ENCODE results near the gene CSPG4. TPM values are rescaled to one million over a fixed set of nuclear protein-coding genes. Genes with fewer than 3 reads are reported as not detected.
"Not testable (repeated sequence)": the region's sequence is repeated elsewhere in the genome, so short reads cannot be mapped to it uniquely, and the experiment has no call there.

Gene CSPG4
- total and polyA plus RNA-seq, 2 of the 8 experiments (the other 6 are each of a cell fraction or from before 2014, with no cell fraction given), result 1.4 to 3.0 TPM

DNA sequence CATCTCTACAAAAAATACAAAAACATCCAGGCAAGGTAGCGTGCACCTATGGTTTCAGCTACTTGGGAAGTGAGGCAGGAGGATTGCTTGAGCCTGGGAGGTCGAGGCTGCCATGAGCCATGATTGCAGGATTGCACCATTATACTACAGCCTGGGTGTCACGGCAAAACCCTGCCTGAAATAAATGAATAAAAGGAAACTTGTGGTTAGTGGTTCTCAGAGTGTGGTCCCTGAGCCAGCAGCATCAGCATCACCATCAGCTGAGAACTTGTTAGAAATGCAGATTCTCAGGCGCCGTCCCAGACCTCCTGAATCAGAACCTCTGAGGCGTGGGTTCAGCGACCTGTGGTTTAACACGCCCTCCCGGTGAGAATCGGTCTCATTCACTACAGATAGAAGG, 36.2 kb upstream of the CSPG4 start:
- H3K9me3 ChIP-seq (ENCODE audit: insufficient read depth in 2 of 2, low read depth in 1 of 2, low read length in 1 of 2); H3K79me2 ChIP-seq (ENCODE audit: control insufficient read depth in 1 of 2, insufficient read depth in 2 of 2, low read length in 2 of 2); H3K18ac ChIP-seq (ENCODE audit: extremely low read depth, low read length); H3K56ac ChIP-seq (replicated peaks; ENCODE audit: insufficient read length, low read depth, low read length); H3K27me3 ChIP-seq (replicated peaks in 1 of 4; ENCODE audit: control insufficient read depth in 3 of 4, extremely low read depth in 1 of 4, insufficient read depth in 3 of 4, low read length in 3 of 4); H3K4me3 ChIP-seq (ENCODE audit: extremely low read depth in 1 of 4, insufficient read depth in 2 of 4, low read depth in 3 of 4, low read length in 4 of 4); H3K27ac ChIP-seq (ENCODE audit: low read depth, low read length); H4K20me1 ChIP-seq (replicated peaks in 1 of 2; ENCODE audit: control insufficient read depth in 1 of 2, insufficient read depth in 2 of 2, low read length in 2 of 2); H4K91ac ChIP-seq (replicated peaks; ENCODE audit: insufficient read length, low read length); H2AK5ac ChIP-seq (ENCODE audit: low read depth, low read length); DNase-seq (ENCODE audit: low read depth in 1 of 2, low spot score in 2 of 2); FAIRE-seq; H2AFZ ChIP-seq (ENCODE audit: low read length); H3K9ac ChIP-seq (replicated peaks in 1 of 4; ENCODE audit: extremely low read depth in 1 of 4, low read depth in 3 of 4, low read length in 3 of 4); POLR2A ChIA-PET (ENCODE audit: partially characterized antibody); H3K23ac ChIP-seq (ENCODE audit: insufficient read length); H2BK120ac ChIP-seq (replicated peaks; ENCODE audit: low read depth, low read length); H3K23me2 ChIP-seq (ENCODE audit: low read depth, low read length); H2BK5ac ChIP-seq (ENCODE audit: low read depth, low read length); H2BK15ac ChIP-seq (ENCODE audit: low read length); H3K36me3 ChIP-seq (ENCODE audit: control insufficient read depth in 2 of 4, insufficient read depth in 4 of 4, low read length in 3 of 4); H3K14ac ChIP-seq (ENCODE audit: insufficient read length); H4K8ac ChIP-seq (ENCODE audit: extremely low read depth, insufficient read depth, low read length); H3K79me1 ChIP-seq (ENCODE audit: low read depth, low read length); H3K4ac ChIP-seq (replicated peaks; ENCODE audit: insufficient read length, low read depth, low read length); H2BK20ac ChIP-seq (ENCODE audit: low read length); H3K4me1 ChIP-seq (replicated peaks in 1 of 4; ENCODE audit: control insufficient read depth in 3 of 4, insufficient read depth in 4 of 4, low read length in 3 of 4); H2BK12ac ChIP-seq (ENCODE audit: low read depth, low read length); H4K5ac ChIP-seq (ENCODE audit: insufficient read length, low read depth, low read length); H3K4me2 ChIP-seq (ENCODE audit: insufficient read depth in 1 of 2, low read depth in 2 of 2, low read length in 2 of 2): not testable (repeated sequence)
- CTCF ChIA-PET (ENCODE audit: partially characterized antibody), result interaction anchor here (0.7 kb wide), 1 partner anchor 9 kb away, joined by 3 read pairs; no protein-coding TSS in a partner anchor
- WGBS, 2 experiments (ENCODE audit: extremely low coverage in 1 of 2, insufficient coverage in 1 of 2, insufficient read length in 1 of 2, insufficient replicate concordance in 2 of 2, low coverage in 1 of 2, low lambda C conversion rate in 2 of 2, missing lambda C conversion rate in 1 of 2), result 89% methylated on average over 5 of the region's 10 CpGs; no CpG with 5 or more reads in 1 of the 2 experiments

DNA sequence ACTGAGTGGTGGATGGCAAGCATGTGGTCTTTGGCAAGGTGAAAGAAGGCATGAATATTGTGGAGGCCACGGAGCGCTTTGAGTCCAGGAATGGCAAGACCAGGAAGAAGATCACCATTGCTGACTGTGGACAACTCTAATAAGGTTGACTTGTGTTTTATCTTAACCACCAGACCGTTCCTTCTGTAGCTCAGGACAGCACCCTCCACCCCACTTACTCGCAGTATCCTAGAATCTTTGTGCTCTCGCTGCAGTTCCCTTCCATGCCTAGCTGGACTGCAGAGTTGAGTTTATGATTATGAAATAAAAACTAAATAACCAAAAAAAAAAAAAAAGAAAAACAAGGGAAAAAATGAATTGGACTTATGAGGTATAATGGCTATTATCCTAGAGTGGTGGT, 34.5 kb upstream of the CSPG4 start:
- H3K4me2 ChIP-seq (ENCODE audit: insufficient read depth in 1 of 2, low read depth in 2 of 2, low read length in 2 of 2); H3K23ac ChIP-seq (ENCODE audit: insufficient read length); H3K27ac ChIP-seq (ENCODE audit: low read depth, low read length); H3K79me1 ChIP-seq (ENCODE audit: low read depth, low read length); H3K79me2 ChIP-seq (ENCODE audit: control insufficient read depth in 1 of 2, insufficient read depth in 2 of 2, low read length in 2 of 2); H2BK20ac ChIP-seq (ENCODE audit: low read length); DNase-seq (ENCODE audit: low read depth in 1 of 2, low spot score in 2 of 2); POLR2A ChIA-PET (ENCODE audit: partially characterized antibody); H2BK12ac ChIP-seq (ENCODE audit: low read depth, low read length); H4K8ac ChIP-seq (ENCODE audit: extremely low read depth, insufficient read depth, low read length); H3K14ac ChIP-seq (ENCODE audit: insufficient read length); H2BK120ac ChIP-seq (replicated peaks; ENCODE audit: low read depth, low read length); H3K4me1 ChIP-seq (replicated peaks in 1 of 4; ENCODE audit: control insufficient read depth in 3 of 4, insufficient read depth in 4 of 4, low read length in 3 of 4); H2BK5ac ChIP-seq (ENCODE audit: low read depth, low read length); H4K91ac ChIP-seq (replicated peaks; ENCODE audit: insufficient read length, low read length); H3K18ac ChIP-seq (ENCODE audit: extremely low read depth, low read length); H3K23me2 ChIP-seq (ENCODE audit: low read depth, low read length); H3K36me3 ChIP-seq (ENCODE audit: control insufficient read depth in 2 of 4, insufficient read depth in 4 of 4, low read length in 3 of 4); H3K9me3 ChIP-seq (ENCODE audit: insufficient read depth in 2 of 2, low read depth in 1 of 2, low read length in 1 of 2); H4K5ac ChIP-seq (ENCODE audit: insufficient read length, low read depth, low read length); H3K56ac ChIP-seq (replicated peaks; ENCODE audit: insufficient read length, low read depth, low read length); H3K4ac ChIP-seq (replicated peaks; ENCODE audit: insufficient read length, low read depth, low read length); H3K27me3 ChIP-seq (replicated peaks in 1 of 4; ENCODE audit: control insufficient read depth in 3 of 4, extremely low read depth in 1 of 4, insufficient read depth in 3 of 4, low read length in 3 of 4); H2AK5ac ChIP-seq (ENCODE audit: low read depth, low read length); H3K9ac ChIP-seq (replicated peaks in 1 of 4; ENCODE audit: extremely low read depth in 1 of 4, low read depth in 3 of 4, low read length in 3 of 4); H2AFZ ChIP-seq (ENCODE audit: low read length); FAIRE-seq; H4K20me1 ChIP-seq (replicated peaks in 1 of 2; ENCODE audit: control insufficient read depth in 1 of 2, insufficient read depth in 2 of 2, low read length in 2 of 2); H2BK15ac ChIP-seq (ENCODE audit: low read length); H3K4me3 ChIP-seq (ENCODE audit: extremely low read depth in 1 of 4, insufficient read depth in 2 of 4, low read depth in 3 of 4, low read length in 4 of 4): not testable (repeated sequence)
- CTCF ChIA-PET (ENCODE audit: partially characterized antibody), result interaction anchor here (1.3 to 1.5 kb wide), 2 partner anchors 54 to 55 kb away, joined by 3 read pairs; no protein-coding TSS in a partner anchor
- 89% methylated on average over 5 of the region's 5 CpGs; no CpG with 5 or more reads in 1 of the 2 experiments for WGBS, 2 experiments (ENCODE audit: extremely low coverage in 1 of 2, insufficient coverage in 1 of 2, insufficient read length in 1 of 2, insufficient replicate concordance in 2 of 2, low coverage in 1 of 2, low lambda C conversion rate in 2 of 2, missing lambda C conversion rate in 1 of 2)

Measured in H1 (cell line).